K562 (cell line): ENCODE data around the gene SGK1. TPM values are rescaled to one million over a fixed set of nuclear protein-coding genes. Genes with fewer than 3 reads are reported as not detected.

ENCODE experiments used
- CC2D1A ChIP-seq: fragments of 450-650 bp; IDR thresholded peaks from 2 replicates; pipeline ENCODE4 v1.6.1; 2017; ENCODE audit warnings: mild to moderate bottlenecking
- FOSL1 ChIP-seq: fragments of 200-800 bp; sonication (Bioruptor generic); conservative IDR thresholded peaks from 2 replicates; pipeline ENCODE4 v1.6.1; 2016; ENCODE audit warnings: missing genetic modification characterization, missing compliant biosample characterization
- FOXJ3 ChIP-seq: sonication (generic); formaldehyde crosslinking; IDR thresholded peaks from 2 replicates; pipeline ENCODE4 v1.4.0; 2020; ENCODE audit warnings: mild to moderate bottlenecking, missing genetic modification reagents
- NFYB ChIP-seq: IDR thresholded peaks from 2 replicates; pipeline ENCODE4 v1.6.1; 2011; ENCODE audit warnings: mild to moderate bottlenecking, moderate library complexity; ENCODE audit not compliant: insufficient read length; ENCODE audit errors: extremely low read depth
- REST ChIP-seq, 2 experiments: fragments of 450-650 bp; formaldehyde crosslinking in 1 of 2; IDR thresholded peaks; 2 replicates each; pipeline versions ENCODE4 v1.4.0 to v1.6.1; 2014 to 2020; ENCODE audit warnings: mild to moderate bottlenecking in 2 of 2, borderline replicate concordance in 1 of 2, low read depth in 1 of 2
- STAG1 ChIP-seq: sonication (generic); formaldehyde crosslinking; IDR thresholded peaks from 2 replicates; pipeline ENCODE4 v1.5.0; 2020; ENCODE audit warnings: missing genetic modification reagents, borderline replicate concordance
- ZBTB40 ChIP-seq, 2 experiments: fragments of 450-650 bp in 1 of 2; sonication (generic) in 1 of 2; formaldehyde crosslinking in 1 of 2; IDR thresholded peaks; 2 replicates each; pipeline versions ENCODE4 v1.7.1 to v1.9.0; 2016 to 2022; ENCODE audit warnings: inconsistent platforms in 1 of 2, mild to moderate bottlenecking in 1 of 2, missing genetic modification reagents in 1 of 2
- ZNF24 ChIP-seq: fragments of 450-650 bp; IDR thresholded peaks from 2 replicates; pipeline ENCODE4 v1.6.1; 2016
- ZNF316 ChIP-seq: fragments of 450-650 bp; IDR thresholded peaks from 2 replicates; pipeline ENCODE4 v1.6.1; 2016
- polyA plus RNA-seq, 8 experiments: library from polyadenylated mRNA; depleted of rRNA in 4 of 8; stranded (reverse) in 5 of 8; unstranded in 3 of 8; fragments of >200 nt; fragmentation: Nextera tagmentation in 2 of 8; fragmentation: Illumina TruSeq in 1 of 8; extraction: Ambion mirVana in 2 of 8; extraction: Trizol in 1 of 8; gene quantifications; 2 replicates each; pipeline versions ENCODE4 v1.2.1 to v1.2.3, GENCODE V29; 2011 to 2014; ENCODE audit warnings: inconsistent platforms in 1 of 8, missing spikeins in 1 of 8
- total RNA-seq, 7 experiments: library from RNA; depleted of rRNA in 6 of 7; stranded (reverse); fragments of >200 nt in 6 of 7; fragmentation: Illumina TruSeq in 2 of 7; extraction: Trizol in 2 of 7; gene quantifications; 2 replicates each; pipeline versions ENCODE4 v1.2.1 to v1.2.3, GENCODE V29; 2011 to 2021; ENCODE audit warnings: low replicate concordance in 1 of 7

Gene SGK1
- total and polyA plus RNA-seq, 9 of the 15 experiments (the other 6 are each of a cell fraction or from before 2014, with no cell fraction given), result 3.5 to 7.2 (median 3.9) TPM

- TF ChIP-seq ZBTB40 (IDR thresholded peaks at IDR 0.05) (peak; percentile 59), ZBTB40 (CRISPR knock-in tag; IDR thresholded peaks at IDR 0.05) (no peak), CC2D1A (0 out of 2 replicates have a peak, but pooled peaks have one; percentile 47), ZNF24 (peak; percentile 24; the same call in 1 of the 2 replicates), ZNF316 (peak; percentile 59), FOXJ3 (CRISPR knock-in tag) (no peak), STAG1 (CRISPR knock-in tag) (peak; percentile 71; the same call in 1 of the 2 replicates), FOSL1 (peak; percentile 12; the same call in 1 of the 2 replicates), NFYB (no peak), REST (IDR thresholded peaks at IDR 0.05; ENCODE audit: borderline replicate concordance) (peak; percentile 74), REST (CRISPR knock-in tag; IDR thresholded peaks at IDR 0.05; ENCODE audit: low read depth) (no peak)
Measured at GRCh38 chr6:134173936-134174671, 143.8 kb downstream of the SGK1 start (continued).
